SK-N-SH treated with all-trans-retinoic acid at 6 μM for 48 hours (cell line): Measurements from ENCODE around the gene PARP15.

Experiments used
- ARNTL ChIP-seq: fragments of 450-650 bp; formaldehyde crosslinking; IDR thresholded peaks from 2 replicates; pipeline ENCODE4 v1.5.0; 2020; ENCODE audit warnings: low read depth, mild to moderate bottlenecking, moderate library complexity, borderline replicate concordance
- BACH2 ChIP-seq: fragments of 250-450 bp; sonication (Bioruptor Pico); IDR thresholded peaks from 2 replicates; pipeline ENCODE4 v1.9.0; 2021; ENCODE audit warnings: mild to moderate bottlenecking, borderline replicate concordance
- ISL1 ChIP-seq: fragments of 250-450 bp; sonication (Bioruptor Pico); IDR thresholded peaks from 2 replicates; pipeline ENCODE4 v2.1.2; 2022; ENCODE audit warnings: mild to moderate bottlenecking, moderate library complexity
- OSR1 ChIP-seq: fragments of 250-450 bp; sonication (Bioruptor Pico); IDR thresholded peaks from 2 replicates; pipeline ENCODE4 v1.8.0; 2022; ENCODE audit warnings: moderate library complexity, mild to moderate bottlenecking, inconsistent platforms
- PPARA ChIP-seq: fragments of 250-450 bp; sonication (Bioruptor Pico); IDR thresholded peaks from 2 replicates; pipeline ENCODE4 v1.5.0; 2020; ENCODE audit warnings: mild to moderate bottlenecking, borderline replicate concordance
- RARB ChIP-seq: fragments of 250-450 bp; sonication (Bioruptor Pico); IDR thresholded peaks from 2 replicates; pipeline ENCODE4 v1.8.0; 2021; ENCODE audit warnings: mild to moderate bottlenecking, moderate library complexity
- TCF4 ChIP-seq: fragments of 250-450 bp; sonication (Bioruptor Pico); IDR thresholded peaks from 2 replicates; pipeline ENCODE4 v1.8.0; 2021; ENCODE audit warnings: mild to moderate bottlenecking, moderate library complexity, borderline replicate concordance
- TOX ChIP-seq: fragments of 250-450 bp; sonication (Bioruptor Pico); IDR thresholded peaks from 2 replicates; pipeline ENCODE4 v1.8.0; 2021; ENCODE audit warnings: mild to moderate bottlenecking, moderate library complexity, borderline replicate concordance
- TSHZ2 ChIP-seq: fragments of 250-450 bp; sonication (Bioruptor Pico); IDR thresholded peaks from 2 replicates; pipeline ENCODE4 v1.5.0; 2020; ENCODE audit warnings: mild to moderate bottlenecking, moderate library complexity
- ZC3H10 ChIP-seq: fragments of 250-450 bp; sonication (Bioruptor Pico); IDR thresholded peaks from 2 replicates; pipeline ENCODE4 v1.5.1; 2021; ENCODE audit warnings: mild to moderate bottlenecking, moderate library complexity
- ZFP3 ChIP-seq: fragments of 250-450 bp; sonication (Bioruptor Pico); IDR thresholded peaks from 2 replicates; pipeline ENCODE4 v1.5.0; 2020; ENCODE audit warnings: mild to moderate bottlenecking, moderate library complexity
- ZFP30 ChIP-seq: fragments of 450-650 bp; formaldehyde crosslinking; IDR thresholded peaks from 2 replicates; pipeline ENCODE4 v1.5.0; 2022; ENCODE audit warnings: mild to moderate bottlenecking, moderate library complexity
- ZNF8 ChIP-seq: fragments of 450-650 bp; formaldehyde crosslinking; IDR thresholded peaks from 2 replicates; pipeline ENCODE4 v1.5.0; 2020; ENCODE audit warnings: mild to moderate bottlenecking, moderate library complexity

GRCh38 chr3:122608916-122609315, 31.5 kb downstream of the PARP15 start:
- no peak for TF ChIP-seq ZC3H10 (CRISPR knock-in tag)
- no peak for TF ChIP-seq ZFP3 (CRISPR knock-in tag)
- no peak for TF ChIP-seq RARB (CRISPR knock-in tag)
- TF ChIP-seq ARNTL (CRISPR knock-in tag), result no peak
- TF ChIP-seq ISL1 (CRISPR knock-in tag), result no peak
- TF ChIP-seq ZNF8 (CRISPR knock-in tag), result no peak
- TF ChIP-seq ZFP30, result no peak
- TF ChIP-seq OSR1 (CRISPR knock-in tag), result no peak
- TF ChIP-seq PPARA (CRISPR knock-in tag), result no peak
- no peak for TF ChIP-seq TSHZ2 (CRISPR knock-in tag)
- no peak for TF ChIP-seq TOX (CRISPR knock-in tag)
- no peak for TF ChIP-seq BACH2
- no peak for TF ChIP-seq TCF4 (CRISPR knock-in tag)
